HepG2 (cell line): ENCODE results near the gene SOCS1. TPM values are rescaled to one million over a fixed set of nuclear protein-coding genes. Genes with fewer than 3 reads are reported as not detected.

ENCODE experiments used
- ARNT2 ChIP-seq: sonication (generic); formaldehyde crosslinking; IDR thresholded peaks from 2 replicates; pipeline ENCODE4 v1.8.0; 2022; ENCODE audit warnings: mild to moderate bottlenecking, low read depth, missing genetic modification reagents, moderate library complexity
- CBX2 ChIP-seq, 2 experiments: fragments of 200-600 bp in 1 of 2; sonication (generic); formaldehyde crosslinking in 1 of 2; IDR thresholded peaks; 2 replicates each; pipeline versions ENCODE4 v1.7.0 to v1.8.1; 2018 to 2022; ENCODE audit warnings: low read depth in 2 of 2, low read length in 1 of 2, mild to moderate bottlenecking in 1 of 2, missing genetic modification reagents in 1 of 2
- DBP ChIP-seq: sonication (generic); formaldehyde crosslinking; IDR thresholded peaks from 2 replicates; pipeline ENCODE4 v1.4.0; 2020; ENCODE audit warnings: missing genetic modification reagents; ENCODE audit errors: not compliant biosample characterization
- ELF1 ChIP-seq: sonication (generic); formaldehyde crosslinking; IDR thresholded peaks from 2 replicates; pipeline ENCODE4 v1.4.0; 2020; ENCODE audit warnings: missing genetic modification reagents
- FOXC1 ChIP-seq: sonication (generic); formaldehyde crosslinking; IDR thresholded peaks from 2 replicates; pipeline ENCODE4 v1.8.0; 2022; ENCODE audit warnings: mild to moderate bottlenecking, missing genetic modification reagents, borderline replicate concordance
- HOXA7 ChIP-seq: sonication (generic); formaldehyde crosslinking; IDR thresholded peaks from 2 replicates; pipeline ENCODE4 v1.8.1; 2022; ENCODE audit warnings: mild to moderate bottlenecking, missing genetic modification reagents, moderate library complexity
- KAT8 ChIP-seq: IDR thresholded peaks from 2 replicates; pipeline ENCODE4 v1.6.1; 2016; ENCODE audit warnings: missing genetic modification reagents, missing compliant biosample characterization
- KDM1A ChIP-seq: IDR thresholded peaks from 2 replicates; pipeline ENCODE4 v1.6.1; 2016; ENCODE audit warnings: missing compliant biosample characterization
- LCORL ChIP-seq, 2 experiments: fragments of 450-650 bp in 1 of 2; sonication (generic) in 1 of 2; formaldehyde crosslinking in 1 of 2; IDR thresholded peaks; 2 replicates each; pipeline versions ENCODE4 v1.5.0 to v1.6.1; 2017 to 2020; ENCODE audit warnings: antibody characterized with exemption in 1 of 2, missing genetic modification reagents in 1 of 2
- PLRG1 ChIP-seq: fragments of 450-650 bp; conservative IDR thresholded peaks from 2 replicates; pipeline ENCODE4 v1.6.1; 2016
- SMARCE1 ChIP-seq: fragments of 450-650 bp; IDR thresholded peaks from 2 replicates; pipeline ENCODE4 v1.6.1; 2017; ENCODE audit warnings: borderline replicate concordance
- SOX5 ChIP-seq: IDR thresholded peaks from 2 replicates; pipeline ENCODE4 v1.6.1; 2016; ENCODE audit warnings: borderline replicate concordance
- TP53 ChIP-seq: sonication (generic); formaldehyde crosslinking; conservative IDR thresholded peaks from 2 replicates; pipeline ENCODE4 v1.4.0; 2020; ENCODE audit warnings: missing genetic modification reagents
- ZFYVE20 ChIP-seq: sonication (generic); formaldehyde crosslinking; IDR thresholded peaks from 2 replicates; pipeline ENCODE4 v1.8.0; 2023; ENCODE audit warnings: low read depth, mild to moderate bottlenecking, moderate library complexity, missing genetic modification reagents, borderline replicate concordance
- ZNF562 ChIP-seq: sonication (generic); formaldehyde crosslinking; IDR thresholded peaks from 2 replicates; pipeline ENCODE4 v1.8.0; 2022; ENCODE audit warnings: missing genetic modification reagents, borderline replicate concordance
- ZNF737 ChIP-seq: sonication (generic); formaldehyde crosslinking; IDR thresholded peaks from 2 replicates; pipeline ENCODE4 v1.5.0; 2020; ENCODE audit warnings: missing genetic modification reagents, mild to moderate bottlenecking, borderline replicate concordance
- polyA plus RNA-seq, 8 experiments: library from polyadenylated mRNA; depleted of rRNA in 3 of 8; stranded (reverse) in 7 of 8; unstranded in 1 of 8; fragments of >200 nt; fragmentation: Illumina TruSeq in 4 of 8; extraction: Trizol in 4 of 8; gene quantifications; 2 replicates each; pipeline versions ENCODE4 v1.2.1 to v1.2.3, GENCODE V29; 2011 to 2016; ENCODE audit warnings: low read depth in 4 of 8, missing spikeins in 1 of 8, mixed read lengths in 1 of 8; ENCODE audit not compliant: insufficient read depth in 1 of 8
- total RNA-seq, 5 experiments: library from RNA; depleted of rRNA; stranded (reverse); fragments of >200 nt; fragmentation: Illumina TruSeq; extraction: Trizol; gene quantifications; 2 replicates each; pipeline ENCODE4 v1.2.3, GENCODE V29; 2016; ENCODE audit warnings: low read depth in 1 of 5
- TF ChIP-seq, protein P1 (sequence below): sonication (generic); formaldehyde crosslinking; IDR thresholded peaks from 2 replicates; pipeline ENCODE4 v1.5.0; 2020; ENCODE audit warnings: missing genetic modification reagents, mild to moderate bottlenecking, borderline replicate concordance
- TF ChIP-seq, protein P2 (sequence below): sonication (generic); formaldehyde crosslinking; IDR thresholded peaks from 2 replicates; pipeline ENCODE4 v1.8.0; 2022; ENCODE audit warnings: mild to moderate bottlenecking, missing genetic modification reagents; ENCODE audit not compliant: insufficient replicate concordance
- TF ChIP-seq, protein P3 (sequence below): sonication (generic); formaldehyde crosslinking; IDR thresholded peaks from 2 replicates; pipeline ENCODE4 v1.9.0; 2021; ENCODE audit warnings: missing genetic modification reagents, borderline replicate concordance
- TF ChIP-seq, protein P4 (sequence below): sonication (generic); formaldehyde crosslinking; IDR thresholded peaks from 2 replicates; pipeline ENCODE4 v1.9.0; 2021; ENCODE audit warnings: missing genetic modification reagents, borderline replicate concordance

SOCS1 gene
- total and polyA plus RNA-seq, 2 of the 13 experiments (the other 11 are each of a cell fraction or from before 2014, with no cell fraction given), result 5.3 to 6.3 TPM

DNA sequence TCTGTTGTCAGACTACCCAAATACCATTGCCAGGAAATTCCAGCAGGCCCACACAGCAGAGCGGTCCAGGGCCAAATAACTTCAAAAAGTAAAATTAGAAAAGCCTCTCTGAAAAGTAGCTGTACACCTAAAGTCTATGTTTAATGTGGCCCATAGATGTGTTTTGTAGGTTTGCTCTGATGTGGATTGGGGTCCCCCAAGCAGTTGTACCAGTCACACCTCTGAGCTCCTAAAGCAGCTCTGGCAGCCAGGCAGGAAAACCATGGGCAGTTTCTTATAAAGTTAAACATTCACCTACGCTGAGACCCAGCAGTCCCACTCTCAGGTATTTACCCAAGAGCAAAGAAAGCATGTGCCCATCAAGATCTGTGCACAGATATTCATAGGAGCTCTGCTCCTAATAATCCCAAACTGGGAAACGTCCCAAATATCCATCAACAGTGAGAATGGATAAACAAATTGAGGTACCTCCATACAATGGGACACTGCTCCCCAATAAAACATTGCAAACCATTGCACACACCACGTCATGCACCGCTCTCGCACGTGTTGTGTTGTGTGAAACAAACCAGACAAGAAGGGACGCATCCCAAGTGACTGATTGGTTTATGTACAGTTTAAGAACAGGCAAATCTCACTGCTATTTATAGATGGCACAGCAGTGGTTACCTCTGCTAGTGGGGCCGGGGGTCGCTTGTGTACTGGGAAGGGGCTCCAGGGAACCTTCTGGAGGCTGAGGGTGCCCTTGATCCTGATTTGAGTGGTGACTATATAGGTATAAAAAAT, 40.9 kb upstream of the SOCS1 start (continued):
- TF ChIP-seq, protein P1, sequence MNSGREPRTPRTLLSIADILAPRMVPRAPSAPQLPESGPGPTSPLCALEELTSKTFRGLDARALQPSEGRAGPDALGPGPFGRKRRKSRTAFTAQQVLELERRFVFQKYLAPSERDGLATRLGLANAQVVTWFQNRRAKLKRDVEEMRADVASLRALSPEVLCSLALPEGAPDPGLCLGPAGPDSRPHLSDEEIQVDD (CRISPR knock-in tag), result 0 out of 2 replicates have a peak, but pooled peaks have one; percentile 9
- no peak for TF ChIP-seq CBX2 (IDR thresholded peaks at IDR 0.05; ENCODE audit: low read depth, low read length)
- no peak for TF ChIP-seq CBX2 (CRISPR knock-in tag; IDR thresholded peaks at IDR 0.05; ENCODE audit: low read depth)
- TF ChIP-seq ZNF562, result no peak
- TF ChIP-seq DBP (CRISPR knock-in tag), result no peak
- TF ChIP-seq SOX5 (CRISPR knock-in tag), result peak; percentile 72
- TF ChIP-seq ELF1 (CRISPR knock-in tag), result peak; percentile 10; the same call in 1 of the 2 replicates
- TF ChIP-seq, protein P2, sequence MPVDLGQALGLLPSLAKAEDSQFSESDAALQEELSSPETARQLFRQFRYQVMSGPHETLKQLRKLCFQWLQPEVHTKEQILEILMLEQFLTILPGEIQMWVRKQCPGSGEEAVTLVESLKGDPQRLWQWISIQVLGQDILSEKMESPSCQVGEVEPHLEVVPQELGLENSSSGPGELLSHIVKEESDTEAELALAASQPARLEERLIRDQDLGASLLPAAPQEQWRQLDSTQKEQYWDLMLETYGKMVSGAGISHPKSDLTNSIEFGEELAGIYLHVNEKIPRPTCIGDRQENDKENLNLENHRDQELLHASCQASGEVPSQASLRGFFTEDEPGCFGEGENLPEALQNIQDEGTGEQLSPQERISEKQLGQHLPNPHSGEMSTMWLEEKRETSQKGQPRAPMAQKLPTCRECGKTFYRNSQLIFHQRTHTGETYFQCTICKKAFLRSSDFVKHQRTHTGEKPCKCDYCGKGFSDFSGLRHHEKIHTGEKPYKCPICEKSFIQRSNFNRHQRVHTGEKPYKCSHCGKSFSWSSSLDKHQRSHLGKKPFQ, result peak; percentile 96
- 0 out of 2 replicates have a peak, but pooled peaks have one; percentile 19 for TF ChIP-seq KDM1A (CRISPR knock-in tag)
- no peak for TF ChIP-seq LCORL (IDR thresholded peaks at IDR 0.05)
- TF ChIP-seq LCORL (CRISPR knock-in tag; IDR thresholded peaks at IDR 0.05), result peak; percentile 78; the same call in 1 of the 2 replicates
- TF ChIP-seq KAT8 (CRISPR knock-in tag), result peak; percentile 69; the same call in 1 of the 2 replicates
- no peak for TF ChIP-seq ZNF737
- 0 out of 2 replicates have a peak, but pooled peaks have one; percentile 30 for TF ChIP-seq ARNT2 (CRISPR knock-in tag)
- TF ChIP-seq, protein P3, sequence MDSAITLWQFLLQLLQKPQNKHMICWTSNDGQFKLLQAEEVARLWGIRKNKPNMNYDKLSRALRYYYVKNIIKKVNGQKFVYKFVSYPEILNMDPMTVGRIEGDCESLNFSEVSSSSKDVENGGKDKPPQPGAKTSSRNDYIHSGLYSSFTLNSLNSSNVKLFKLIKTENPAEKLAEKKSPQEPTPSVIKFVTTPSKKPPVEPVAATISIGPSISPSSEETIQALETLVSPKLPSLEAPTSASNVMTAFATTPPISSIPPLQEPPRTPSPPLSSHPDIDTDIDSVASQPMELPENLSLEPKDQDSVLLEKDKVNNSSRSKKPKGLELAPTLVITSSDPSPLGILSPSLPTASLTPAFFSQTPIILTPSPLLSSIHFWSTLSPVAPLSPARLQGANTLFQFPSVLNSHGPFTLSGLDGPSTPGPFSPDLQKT (CRISPR knock-in tag), result no peak
- TF ChIP-seq, protein P4, sequence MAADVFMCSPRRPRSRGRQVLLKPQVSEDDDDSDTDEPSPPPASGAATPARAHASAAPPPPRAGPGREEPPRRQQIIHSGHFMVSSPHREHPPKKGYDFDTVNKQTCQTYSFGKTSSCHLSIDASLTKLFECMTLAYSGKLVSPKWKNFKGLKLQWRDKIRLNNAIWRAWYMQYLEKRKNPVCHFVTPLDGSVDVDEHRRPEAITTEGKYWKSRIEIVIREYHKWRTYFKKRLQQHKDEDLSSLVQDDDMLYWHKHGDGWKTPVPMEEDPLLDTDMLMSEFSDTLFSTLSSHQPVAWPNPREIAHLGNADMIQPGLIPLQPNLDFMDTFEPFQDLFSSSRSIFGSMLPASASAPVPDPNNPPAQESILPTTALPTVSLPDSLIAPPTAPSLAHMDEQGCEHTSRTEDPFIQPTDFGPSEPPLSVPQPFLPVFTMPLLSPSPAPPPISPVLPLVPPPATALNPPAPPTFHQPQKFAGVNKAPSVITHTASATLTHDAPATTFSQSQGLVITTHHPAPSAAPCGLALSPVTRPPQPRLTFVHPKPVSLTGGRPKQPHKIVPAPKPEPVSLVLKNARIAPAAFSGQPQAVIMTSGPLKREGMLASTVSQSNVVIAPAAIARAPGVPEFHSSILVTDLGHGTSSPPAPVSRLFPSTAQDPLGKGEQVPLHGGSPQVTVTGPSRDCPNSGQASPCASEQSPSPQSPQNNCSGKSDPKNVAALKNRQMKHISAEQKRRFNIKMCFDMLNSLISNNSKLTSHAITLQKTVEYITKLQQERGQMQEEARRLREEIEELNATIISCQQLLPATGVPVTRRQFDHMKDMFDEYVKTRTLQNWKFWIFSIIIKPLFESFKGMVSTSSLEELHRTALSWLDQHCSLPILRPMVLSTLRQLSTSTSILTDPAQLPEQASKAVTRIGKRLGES (CRISPR knock-in tag), result no peak; the same call in 1 of the 2 replicates
- no peak for TF ChIP-seq ZFYVE20 (CRISPR knock-in tag)
- no peak for TF ChIP-seq SMARCE1
- TF ChIP-seq HOXA7 (CRISPR knock-in tag), result no peak
- 0 out of 2 replicates have a peak, but pooled peaks have one; percentile 71 for TF ChIP-seq TP53
- TF ChIP-seq FOXC1 (CRISPR knock-in tag), result no peak
- TF ChIP-seq PLRG1, result no peak
